ENCODE data around the gene RNGTT. TPM values are rescaled to one million over a fixed set of nuclear protein-coding genes. Genes with fewer than 3 reads are reported as not detected.

RNGTT gene
- total and polyA plus RNA-seq, 2 experiments from 2014 or later = 7.4 to 15.6 TPM

GRCh38 chr6:88866856-88867255, 96.6 kb downstream of the RNGTT start:
- Histone ChIP-seq H3K36me3 (replicated peaks; ENCODE audit: insufficient read depth, low read depth) (no peaks in the 10 kb centered on the region), H3K27me3 (no peaks in the 10 kb centered on the region), H3K4me1 (ENCODE audit: insufficient read depth) (peaks cover 7% of the 10 kb centered on the region), H3K79me2 (no peaks in the 10 kb centered on the region), H3K27ac (no peak overlapping the region), H4K20me1 (ENCODE audit: insufficient read depth, poor library complexity, severe bottlenecking) (no peaks in the 10 kb centered on the region), H3K9me2 (replicated peaks; ENCODE audit: insufficient read depth) (no peaks in the 10 kb centered on the region), H3K4me3 (no peak overlapping the region), H2AFZ (no peak overlapping the region), H3K9me3 (ENCODE audit: low read depth) (no peaks in the 10 kb centered on the region), H3K4me2 (no peak overlapping the region)
- no peak for DNase-seq (ENCODE audit: low spot score)
- no peak for TF ChIP-seq EZH2phosphoT487 (IDR thresholded peaks at IDR 0.05; ENCODE audit: low read depth, severe bottlenecking, unreplicated experiment)
- TF ChIP-seq EZH2 (IDR thresholded peaks at IDR 0.05; ENCODE audit: borderline replicate concordance) = no peak
- no peak for TF ChIP-seq CTCF (IDR thresholded peaks at IDR 0.05; ENCODE audit: poor library complexity)
- 98% methylated on average over 2 of the region's 2 CpGs for WGBS (ENCODE audit: low lambda C conversion rate, missing lambda C conversion rate)

- WGBS (ENCODE audit: low lambda C conversion rate, missing lambda C conversion rate) = 95% methylated on average over 2 of the region's 2 CpGs
- Histone ChIP-seq H3K36me3 (replicated peaks; ENCODE audit: insufficient read depth, low read depth) (no peaks in the 10 kb centered on the region), H3K27ac (no peak overlapping the region), H4K20me1 (ENCODE audit: insufficient read depth, poor library complexity, severe bottlenecking) (no peaks in the 10 kb centered on the region), H2AFZ (no peak overlapping the region), H3K9me3 (ENCODE audit: low read depth) (no peaks in the 10 kb centered on the region), H3K4me3 (no peak overlapping the region), H3K79me2 (no peaks in the 10 kb centered on the region), H3K27me3 (no peaks in the 10 kb centered on the region), H3K4me1 (ENCODE audit: insufficient read depth) (peaks cover 7% of the 10 kb centered on the region), H3K9me2 (replicated peaks; ENCODE audit: insufficient read depth) (no peaks in the 10 kb centered on the region), H3K4me2 (no peak overlapping the region)
- DNase-seq (ENCODE audit: low spot score) = no peak
- TF ChIP-seq CTCF (IDR thresholded peaks at IDR 0.05; ENCODE audit: poor library complexity) (no peak), EZH2 (IDR thresholded peaks at IDR 0.05; ENCODE audit: borderline replicate concordance) (no peak), EZH2phosphoT487 (IDR thresholded peaks at IDR 0.05; ENCODE audit: low read depth, severe bottlenecking, unreplicated experiment) (no peak)
Measured at GRCh38 chr6:88865275-88865674, 98.1 kb downstream of the RNGTT start.

- no peak for DNase-seq (ENCODE audit: low spot score)
- H4K20me1 ChIP-seq (ENCODE audit: insufficient read depth, poor library complexity, severe bottlenecking) = no peaks in the 10 kb centered on the region
- no peak overlapping the region for H3K27ac ChIP-seq
- TF ChIP-seq EZH2phosphoT487 (IDR thresholded peaks at IDR 0.05; ENCODE audit: low read depth, severe bottlenecking, unreplicated experiment) (no peak), EZH2 (IDR thresholded peaks at IDR 0.05; ENCODE audit: borderline replicate concordance) (no peak), CTCF (IDR thresholded peaks at IDR 0.05; ENCODE audit: poor library complexity) (no peak)
- no peaks in the 10 kb centered on the region for H3K36me3 ChIP-seq (replicated peaks; ENCODE audit: insufficient read depth, low read depth)
- no peak overlapping the region for H2AFZ ChIP-seq
- no peaks in the 10 kb centered on the region for H3K79me2 ChIP-seq
- no peak overlapping the region for H3K4me2 ChIP-seq
- peaks cover under 1% of the 10 kb centered on the region for H3K4me1 ChIP-seq (ENCODE audit: insufficient read depth)
- no peaks in the 10 kb centered on the region for H3K27me3 ChIP-seq
- no peaks in the 10 kb centered on the region for H3K9me3 ChIP-seq (ENCODE audit: low read depth)
- H3K9me2 ChIP-seq (replicated peaks; ENCODE audit: insufficient read depth) = no peaks in the 10 kb centered on the region
- no peak overlapping the region for H3K4me3 ChIP-seq
Measured at GRCh38 chr6:88864359-88865054, 98.9 kb downstream of the RNGTT start.

Data from hepatocyte (in vitro differentiated cells).